CD14-positive monocyte (primary cell): ENCODE results near the gene NLGN1. TPM values are rescaled to one million over a fixed set of nuclear protein-coding genes. Genes with fewer than 3 reads are reported as not detected.

Experiments
- DNase-seq, 3 donors: peaks; one replicate each; pipeline ENCODE4 v3.0.0-alpha.2; 2011 to 2022
- H2AFZ ChIP-seq: 2 replicates; pipeline ENCODE4 v1.6.0; 2012; ENCODE audit warnings: mild to moderate bottlenecking, low read depth, low read length, inconsistent platforms; ENCODE audit not compliant: insufficient read depth, poor library complexity, severe bottlenecking
- H3K27ac ChIP-seq, 2 donors: 1 replicate in 1 of 2; 2 replicates in 1 of 2; pipeline ENCODE4 v1.5.1; 2012 to 2013; ENCODE audit warnings: low read length in 2 of 2, control low read depth in 1 of 2, inconsistent platforms in 1 of 2, low read depth in 1 of 2, mild to moderate bottlenecking in 1 of 2
- H3K27me3 ChIP-seq, 2 donors: one replicate each; pipeline versions ENCODE4 v1.6.0 to v1.6.1; 2011 to 2013; ENCODE audit warnings: low read length in 2 of 2; ENCODE audit not compliant: control insufficient read depth in 2 of 2, insufficient read depth in 2 of 2
- H3K36me3 ChIP-seq, 2 donors: replicated peaks in 1 of 2; 1 replicate in 1 of 2; 2 replicates in 1 of 2; pipeline versions ENCODE4 v1.5.1 to v1.6.1; 2012 to 2013; ENCODE audit warnings: low read length in 2 of 2, control low read depth in 1 of 2, inconsistent platforms in 1 of 2, mild to moderate bottlenecking in 1 of 2; ENCODE audit not compliant: insufficient read depth in 2 of 2, control insufficient read depth in 1 of 2
- H3K4me1 ChIP-seq, 2 donors: 1 replicate in 1 of 2; 2 replicates in 1 of 2; pipeline versions ENCODE4 v1.5.1 to v1.6.1; 2012 to 2013; ENCODE audit warnings: low read length in 2 of 2, control low read depth in 1 of 2, inconsistent platforms in 1 of 2, mild to moderate bottlenecking in 1 of 2, moderate library complexity in 1 of 2; ENCODE audit not compliant: insufficient read depth in 2 of 2, control insufficient read depth in 1 of 2
- H3K4me2 ChIP-seq: replicated peaks from 2 replicates; pipeline ENCODE3; 2012; ENCODE audit warnings: low read length, moderate library complexity, mild to moderate bottlenecking; ENCODE audit not compliant: poor library complexity, severe bottlenecking; ENCODE audit errors: extremely low read depth
- H3K4me3 ChIP-seq, 3 experiments: fragments of 200-600 bp in 1 of 3; sonication (generic) in 1 of 3; replicated peaks in 1 of 3; 1 replicate in 2 of 3; 2 replicates in 1 of 3; pipeline ENCODE4 v1.5.1; 2011 to 2013; ENCODE audit warnings: low read length in 3 of 3, mild to moderate bottlenecking in 3 of 3, control low read depth in 2 of 3, low read depth in 2 of 3, inconsistent platforms in 1 of 3, moderate library complexity in 1 of 3
- H3K79me2 ChIP-seq: 2 replicates; pipeline ENCODE4 v1.6.0; 2012; ENCODE audit warnings: mild to moderate bottlenecking, control low read depth, inconsistent platforms, low read length, moderate library complexity; ENCODE audit not compliant: insufficient read depth
- H3K9ac ChIP-seq: 2 replicates; pipeline ENCODE4 v1.6.0; 2017; ENCODE audit warnings: low read length, mild to moderate bottlenecking; ENCODE audit not compliant: insufficient read depth, poor library complexity, severe bottlenecking
- H3K9me3 ChIP-seq, 2 donors: replicated peaks in 1 of 2; 1 replicate in 1 of 2; 2 replicates in 1 of 2; pipeline versions ENCODE4 v1.5.1 to v1.6.1; 2012 to 2013; ENCODE audit warnings: low read length in 2 of 2, control low read depth in 1 of 2; ENCODE audit not compliant: control insufficient read depth in 1 of 2, insufficient read depth in 1 of 2
- H4K20me1 ChIP-seq: 2 replicates; pipeline ENCODE4 v1.6.0; 2012; ENCODE audit warnings: mild to moderate bottlenecking, low read length, control low read depth, moderate library complexity; ENCODE audit not compliant: insufficient read depth
- H3K27ac Mint-ChIP-seq, 7 donors: one replicate each; pipeline ENCODE4 v1.8.0; 2020; ENCODE audit warnings: mild to moderate bottlenecking in 7 of 7, mixed read lengths in 7 of 7, moderate library complexity in 6 of 7, inconsistent platforms in 2 of 7
- H3K27me3 Mint-ChIP-seq, 3 donors: one replicate each; pipeline ENCODE4 v1.8.0; 2021 to 2022; ENCODE audit warnings: low read depth in 3 of 3, mild to moderate bottlenecking in 3 of 3, mixed read lengths in 3 of 3, moderate library complexity in 3 of 3, inconsistent platforms in 1 of 3
- H3K36me3 Mint-ChIP-seq, 2 donors: one replicate each; pipeline ENCODE4 v1.8.0; 2020; ENCODE audit warnings: mixed read lengths in 2 of 2, inconsistent platforms in 1 of 2, mild to moderate bottlenecking in 1 of 2
- H3K4me1 Mint-ChIP-seq: one replicate; pipeline ENCODE4 v1.8.0; 2020; ENCODE audit warnings: mild to moderate bottlenecking, mixed read lengths
- H3K4me3 Mint-ChIP-seq, 2 donors: one replicate each; pipeline ENCODE4 v1.8.0; 2020; ENCODE audit warnings: mild to moderate bottlenecking in 2 of 2, mixed read lengths in 2 of 2, moderate library complexity in 1 of 2
- H3K9me3 Mint-ChIP-seq, 7 donors: one replicate each; pipeline ENCODE4 v1.8.0; 2020 to 2022; ENCODE audit warnings: mixed read lengths in 7 of 7, mild to moderate bottlenecking in 6 of 7, moderate library complexity in 6 of 7, inconsistent platforms in 2 of 7
- WGBS: methylation state at CpG from one replicate; pipeline ENCODE4 v1.1.5; 2013; ENCODE audit warnings: missing lambda C conversion rate; ENCODE audit not compliant: insufficient coverage; 5-methylcytosine and 5-hydroxymethylcytosine counted together
- intact Hi-C, 2 donors: fragments of 100-400 bp; cut with micrococcal nuclease; formaldehyde crosslinking; loops; one replicate each; pipeline versions ENCODE4 v1.15.0 to v1.15.1; 2023
- polyA plus RNA-seq, 3 donors: library from polyadenylated mRNA; depleted of rRNA in 1 of 3; unstranded in 2 of 3; stranded (reverse) in 1 of 3; fragments of 300-500 nt in 2 of 3; fragments of >200 nt in 1 of 3; fragmentation: Illumina TruSeq in 2 of 3; gene quantifications; 1 replicate in 2 of 3; 2 replicates in 1 of 3; pipeline ENCODE4 v1.2.3, GENCODE V29; 2012 to 2021
- TF ChIP-seq, protein P1 (sequence below): fragments of 200-600 bp; IDR thresholded peaks from one replicate; pipeline ENCODE4 v1.8.0; 2022; ENCODE audit warnings: antibody characterized with exemption, mild to moderate bottlenecking

Gene NLGN1
- polyA plus RNA-seq, 3 donors: not detected

DNA sequence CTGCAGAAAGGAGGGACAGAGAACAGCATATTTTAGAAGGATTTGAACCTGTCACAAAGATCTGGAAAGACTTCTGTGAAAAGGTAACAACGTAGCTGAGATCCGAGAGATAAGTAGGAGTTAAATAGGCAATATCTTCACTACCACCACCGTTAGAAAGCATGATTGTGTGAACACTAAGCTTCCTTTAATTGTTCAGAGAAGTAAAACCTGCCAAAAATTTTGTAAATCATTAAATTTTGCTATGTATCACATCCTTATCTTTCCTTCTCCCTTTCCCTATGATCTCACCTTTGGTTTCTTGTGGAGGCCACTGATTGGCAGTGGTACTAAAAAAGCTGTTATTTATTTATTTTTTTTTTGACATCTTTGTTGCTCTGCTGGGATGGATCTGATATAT lies 346.9 kb downstream of the NLGN1 start:
- Mint-ChIP-seq H3K36me3 (no peaks in the 10 kb centered on the region), H3K27me3 (no peaks in the 10 kb centered on the region), H3K4me1 (no peaks in the 10 kb centered on the region), H3K9me3 (peaks cover 0 to 10% (median 2%) of the 10 kb centered on the region in 7 donors), H3K4me3 (no peak overlapping the region), H3K27ac (no peak overlapping the region)
- H2AFZ ChIP-seq: no peak overlapping the region
- no peaks in the 10 kb centered on the region for H3K79me2 ChIP-seq
- no peak overlapping the region for H3K4me3 ChIP-seq
- no peaks in the 10 kb centered on the region for H3K4me1 ChIP-seq
- no peak overlapping the region for H3K4me2 ChIP-seq
- H3K27me3 ChIP-seq: no peaks in the 10 kb centered on the region
- TF ChIP-seq, protein P1, sequence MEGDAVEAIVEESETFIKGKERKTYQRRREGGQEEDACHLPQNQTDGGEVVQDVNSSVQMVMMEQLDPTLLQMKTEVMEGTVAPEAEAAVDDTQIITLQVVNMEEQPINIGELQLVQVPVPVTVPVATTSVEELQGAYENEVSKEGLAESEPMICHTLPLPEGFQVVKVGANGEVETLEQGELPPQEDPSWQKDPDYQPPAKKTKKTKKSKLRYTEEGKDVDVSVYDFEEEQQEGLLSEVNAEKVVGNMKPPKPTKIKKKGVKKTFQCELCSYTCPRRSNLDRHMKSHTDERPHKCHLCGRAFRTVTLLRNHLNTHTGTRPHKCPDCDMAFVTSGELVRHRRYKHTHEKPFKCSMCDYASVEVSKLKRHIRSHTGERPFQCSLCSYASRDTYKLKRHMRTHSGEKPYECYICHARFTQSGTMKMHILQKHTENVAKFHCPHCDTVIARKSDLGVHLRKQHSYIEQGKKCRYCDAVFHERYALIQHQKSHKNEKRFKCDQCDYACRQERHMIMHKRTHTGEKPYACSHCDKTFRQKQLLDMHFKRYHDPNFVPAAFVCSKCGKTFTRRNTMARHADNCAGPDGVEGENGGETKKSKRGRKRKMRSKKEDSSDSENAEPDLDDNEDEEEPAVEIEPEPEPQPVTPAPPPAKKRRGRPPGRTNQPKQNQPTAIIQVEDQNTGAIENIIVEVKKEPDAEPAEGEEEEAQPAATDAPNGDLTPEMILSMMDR: no peak
- intact Hi-C loops: no loop called here
- DNase-seq: no peak
- no peak overlapping the region for H3K9ac ChIP-seq
- no CpG with 5 or more reads among the region's 3 CpGs for WGBS
- no peak overlapping the region for H3K27ac ChIP-seq
- no peaks in the 10 kb centered on the region for H3K9me3 ChIP-seq
- H3K36me3 ChIP-seq: no peaks in the 10 kb centered on the region
- H4K20me1 ChIP-seq: no peaks in the 10 kb centered on the region

- H2AFZ ChIP-seq: no peak overlapping the region
- H3K4me1 ChIP-seq: no peaks in the 10 kb centered on the region
- TF ChIP-seq, protein P1: no peak
- H3K4me1 Mint-ChIP-seq: no peaks in the 10 kb centered on the region
- WGBS: no CpG with 5 or more reads among the region's 4 CpGs
- H3K4me2 ChIP-seq: no peak overlapping the region
- no peaks in the 10 kb centered on the region for H3K79me2 ChIP-seq
- no peak for DNase-seq
- no peaks in the 10 kb centered on the region for H3K36me3 ChIP-seq
- no peaks in the 10 kb centered on the region for H3K36me3 Mint-ChIP-seq
- H3K9me3 ChIP-seq: no peaks in the 10 kb centered on the region
- no peak overlapping the region for H3K27ac ChIP-seq
- H3K27me3 Mint-ChIP-seq: no peaks in the 10 kb centered on the region
- no peaks in the 10 kb centered on the region for H3K27me3 ChIP-seq
- intact Hi-C loops: no loop called here
- H3K4me3 ChIP-seq: no peak overlapping the region
- H3K9me3 Mint-ChIP-seq: peaks cover 0 to 7% (median 2%) of the 10 kb centered on the region in 7 donors
- H3K9ac ChIP-seq: no peak overlapping the region
- no peak overlapping the region for H3K4me3 Mint-ChIP-seq
- H3K27ac Mint-ChIP-seq: no peak overlapping the region
- H4K20me1 ChIP-seq: no peaks in the 10 kb centered on the region
Observed at GRCh38 chr3:173744895-173745294, 347.4 kb downstream of the NLGN1 start.
